Lower leg skin (tissue), 3 donors: Measurements from ENCODE around the gene SEC14L1.

Experiments
- POLR2A ChIP-seq, 2 donors: fragments of 450-650 bp; IDR thresholded peaks; one replicate each; pipeline ENCODE4 v1.6.1; 2016 to 2017; ENCODE audit warnings: antibody characterized with exemption in 2 of 2, mild to moderate bottlenecking in 1 of 2, moderate library complexity in 1 of 2
- TF ChIP-seq, protein P1 (sequence below), 3 donors: fragments of 450-650 bp; IDR thresholded peaks; one replicate each; pipeline ENCODE4 v1.5.1; 2016; ENCODE audit warnings: antibody characterized with exemption in 3 of 3, mild to moderate bottlenecking in 3 of 3, moderate library complexity in 2 of 3

DNA sequence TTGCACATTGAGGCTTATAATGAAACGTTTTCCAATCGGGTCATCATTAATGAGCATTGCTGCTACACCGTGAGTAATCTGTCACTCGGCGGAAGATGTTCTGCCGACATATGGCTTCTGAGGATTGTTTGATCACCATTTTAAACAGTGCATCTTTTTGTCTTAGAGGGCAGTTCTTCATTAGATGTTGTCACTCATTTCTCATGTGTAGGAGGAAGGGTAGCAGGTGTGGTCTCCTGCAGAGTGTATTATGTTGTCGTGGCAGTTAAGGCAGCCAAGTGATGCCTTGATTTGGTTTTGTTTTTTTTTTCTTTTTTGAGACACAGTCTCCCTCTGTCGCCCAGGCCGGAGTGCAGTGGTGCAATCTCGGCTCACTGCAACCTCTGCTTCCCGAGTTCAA lies 50.5 kb downstream of the SEC14L1 start:
- no peak for TF ChIP-seq POLR2A (IDR thresholded peaks at IDR 0.05)
- TF ChIP-seq, protein P1, sequence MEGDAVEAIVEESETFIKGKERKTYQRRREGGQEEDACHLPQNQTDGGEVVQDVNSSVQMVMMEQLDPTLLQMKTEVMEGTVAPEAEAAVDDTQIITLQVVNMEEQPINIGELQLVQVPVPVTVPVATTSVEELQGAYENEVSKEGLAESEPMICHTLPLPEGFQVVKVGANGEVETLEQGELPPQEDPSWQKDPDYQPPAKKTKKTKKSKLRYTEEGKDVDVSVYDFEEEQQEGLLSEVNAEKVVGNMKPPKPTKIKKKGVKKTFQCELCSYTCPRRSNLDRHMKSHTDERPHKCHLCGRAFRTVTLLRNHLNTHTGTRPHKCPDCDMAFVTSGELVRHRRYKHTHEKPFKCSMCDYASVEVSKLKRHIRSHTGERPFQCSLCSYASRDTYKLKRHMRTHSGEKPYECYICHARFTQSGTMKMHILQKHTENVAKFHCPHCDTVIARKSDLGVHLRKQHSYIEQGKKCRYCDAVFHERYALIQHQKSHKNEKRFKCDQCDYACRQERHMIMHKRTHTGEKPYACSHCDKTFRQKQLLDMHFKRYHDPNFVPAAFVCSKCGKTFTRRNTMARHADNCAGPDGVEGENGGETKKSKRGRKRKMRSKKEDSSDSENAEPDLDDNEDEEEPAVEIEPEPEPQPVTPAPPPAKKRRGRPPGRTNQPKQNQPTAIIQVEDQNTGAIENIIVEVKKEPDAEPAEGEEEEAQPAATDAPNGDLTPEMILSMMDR (IDR thresholded peaks at IDR 0.05), result no peak
